Pancreas (tissue), 10 donors: Measurements from ENCODE around the gene RNU7-1. TPM values are rescaled to one million over a fixed set of nuclear protein-coding genes. Genes with fewer than 3 reads are reported as not detected.

Experiments used
- ATAC-seq, 4 donors: fragments of 200-7000 bp; cut with Tn5 transposase; one replicate each; pipeline versions ENCODE4 v1.8.0 to v1.9.1; 2020; ENCODE audit warnings: mild to moderate bottlenecking in 4 of 4, moderate library complexity in 4 of 4
- DNase-seq, 6 donors: peaks; one replicate each; pipeline ENCODE4 v3.0.0-alpha.2; 2020
- FAIRE-seq: peaks from 2 replicates; lab custom pipeline; 2012; peaks lifted over from hg19 to GRCh38; lab: Jason Lieb, UNC
- H3K27ac ChIP-seq, 4 donors: fragments of 200-600 bp; sonication (generic); 1 replicate in 3 of 4; 2 replicates in 1 of 4; pipeline versions ENCODE4 v1.5.0 to v1.8.0; 2020
- H3K27me3 ChIP-seq, 4 donors: fragments of 200-600 bp; one replicate each; pipeline ENCODE4 v1.8.0; 2021
- H3K36me3 ChIP-seq, 3 donors: fragments of 200-600 bp; sonication (generic) in 1 of 3; one replicate each; pipeline versions ENCODE4 v1.5.0 to v1.8.0; 2020 to 2021
- H3K4me1 ChIP-seq, 3 donors: fragments of 200-600 bp; one replicate each; pipeline ENCODE4 v1.8.0; 2021
- H3K4me3 ChIP-seq, 4 donors: fragments of 200-600 bp; sonication (generic) in 2 of 4; one replicate each; pipeline versions ENCODE4 v1.5.0 to v1.8.0; 2020 to 2021
- H3K9me3 ChIP-seq, 4 donors: fragments of 200-600 bp; one replicate each; pipeline ENCODE4 v1.8.0; 2021
- WGBS, 2 donors: extraction: QIAGEN DNeasy Blood & Tissue Kit; methylation state at CpG; one replicate each; pipeline ENCODE4 v1.1.7; 2013; 5-methylcytosine and 5-hydroxymethylcytosine counted together
- intact Hi-C, 3 donors: fragments of 100-400 bp; cut with DNase I; formaldehyde crosslinking; loops; one replicate each; pipeline versions ENCODE4 v1.11.1 to v1.14.2; 2022
- polyA plus RNA-seq, 2 donors: library from polyadenylated mRNA; stranded (reverse); fragments of 200-250 nt; gene quantifications; one replicate each; pipeline ENCODE4 v1.2.3, GENCODE V29; 2013
- total RNA-seq, 6 donors: library from RNA; stranded (reverse); fragmentation: NEBNext Ultra II Directional in 4 of 6; extraction: Animal tissue kit (Norgen Biotek cat#: 25700) in 4 of 6; gene quantifications; one replicate each; pipeline versions ENCODE4 v1.2.1 to v1.2.4, GENCODE V29; 2021 to 2023
- TF ChIP-seq, protein P1 (sequence below), 4 donors: fragments of 200-600 bp; sonication (generic) in 3 of 4; IDR thresholded peaks; one replicate each; pipeline versions ENCODE4 v1.5.0 to v1.8.0; 2021; ENCODE audit warnings: antibody characterized with exemption in 4 of 4
- donor health status: healthy with polysubstance abuse.
- donor health status: DM: no; HTN: no; CAD: no; lungs with moderate emphysema.
- donor health status: DM: no; HTN: no; CAD: no.
- donor health status: control.
- donor health status: control.
- donor health status: Bipolar disorder and iron deficiency.
- donor health status: DM: yes; HTN: yes; CAD: no.
- donor health status: DM: no; HTN: no; CAD: no.
- donor health status: DM: no; HTN: no; CAD: no.
- donor health status: DM: yes; HTN: yes; CAD: no.

Gene RNU7-1
- total and polyA plus RNA-seq, 8 donors: not detected

DNA sequence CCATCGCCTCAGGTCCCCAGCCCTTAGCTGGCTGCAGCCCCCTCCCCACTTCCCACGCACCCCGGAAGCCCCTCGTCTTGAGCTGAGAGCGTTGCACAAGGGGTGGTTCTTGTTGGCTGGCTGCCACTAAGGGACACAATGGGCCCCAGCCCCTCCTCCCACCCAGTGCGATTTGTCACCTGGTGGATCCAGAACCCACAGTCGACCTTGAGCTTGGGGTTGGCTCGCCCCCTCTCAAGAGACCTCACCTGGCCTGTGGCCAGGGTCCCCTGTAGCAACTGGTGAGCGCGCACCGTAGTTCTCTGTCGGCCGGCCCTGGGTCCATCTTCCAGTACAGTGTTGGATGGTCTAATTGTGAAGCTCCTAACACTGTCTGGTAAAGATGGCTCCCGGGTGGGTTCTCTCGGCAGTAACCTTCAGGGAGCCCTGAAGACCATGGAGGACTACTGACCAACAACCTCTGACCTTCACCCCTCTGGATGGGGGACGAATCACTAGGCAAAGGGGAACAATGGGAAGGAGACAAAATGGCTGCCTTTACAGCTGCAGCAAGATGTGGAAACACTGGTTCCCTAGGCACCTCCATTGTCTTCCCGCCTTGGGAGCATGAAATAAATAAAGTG lies 20.3 kb downstream of the RNU7-1 start:
- Histone ChIP-seq H3K9me3 (no peaks in the 10 kb centered on the region), H3K27ac (peak overlapping the region; percentile 88 to 97 (median 94)), H3K4me3 (peak overlapping the region; percentile 61 to 79 (median 66)), H3K27me3 (no peaks in the 10 kb centered on the region), H3K36me3 (peaks cover 0 to 5% (median 4%) of the 10 kb centered on the region in 3 donors), H3K4me1 (peaks cover 28 to 54% (median 35%) of the 10 kb centered on the region in 3 donors)
- ATAC-seq: no peak
- peak in 5 of 6 donors; percentile 60 to 88 (median 73) for DNase-seq
- no peak for FAIRE-seq
- 10 to 11% methylated on average over 15 to 17 of the region's 17 CpGs for WGBS, 2 donors
- TF ChIP-seq, protein P1, sequence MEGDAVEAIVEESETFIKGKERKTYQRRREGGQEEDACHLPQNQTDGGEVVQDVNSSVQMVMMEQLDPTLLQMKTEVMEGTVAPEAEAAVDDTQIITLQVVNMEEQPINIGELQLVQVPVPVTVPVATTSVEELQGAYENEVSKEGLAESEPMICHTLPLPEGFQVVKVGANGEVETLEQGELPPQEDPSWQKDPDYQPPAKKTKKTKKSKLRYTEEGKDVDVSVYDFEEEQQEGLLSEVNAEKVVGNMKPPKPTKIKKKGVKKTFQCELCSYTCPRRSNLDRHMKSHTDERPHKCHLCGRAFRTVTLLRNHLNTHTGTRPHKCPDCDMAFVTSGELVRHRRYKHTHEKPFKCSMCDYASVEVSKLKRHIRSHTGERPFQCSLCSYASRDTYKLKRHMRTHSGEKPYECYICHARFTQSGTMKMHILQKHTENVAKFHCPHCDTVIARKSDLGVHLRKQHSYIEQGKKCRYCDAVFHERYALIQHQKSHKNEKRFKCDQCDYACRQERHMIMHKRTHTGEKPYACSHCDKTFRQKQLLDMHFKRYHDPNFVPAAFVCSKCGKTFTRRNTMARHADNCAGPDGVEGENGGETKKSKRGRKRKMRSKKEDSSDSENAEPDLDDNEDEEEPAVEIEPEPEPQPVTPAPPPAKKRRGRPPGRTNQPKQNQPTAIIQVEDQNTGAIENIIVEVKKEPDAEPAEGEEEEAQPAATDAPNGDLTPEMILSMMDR (IDR thresholded peaks at IDR 0.05): no peak
- intact Hi-C loops: no loop called here

DNA sequence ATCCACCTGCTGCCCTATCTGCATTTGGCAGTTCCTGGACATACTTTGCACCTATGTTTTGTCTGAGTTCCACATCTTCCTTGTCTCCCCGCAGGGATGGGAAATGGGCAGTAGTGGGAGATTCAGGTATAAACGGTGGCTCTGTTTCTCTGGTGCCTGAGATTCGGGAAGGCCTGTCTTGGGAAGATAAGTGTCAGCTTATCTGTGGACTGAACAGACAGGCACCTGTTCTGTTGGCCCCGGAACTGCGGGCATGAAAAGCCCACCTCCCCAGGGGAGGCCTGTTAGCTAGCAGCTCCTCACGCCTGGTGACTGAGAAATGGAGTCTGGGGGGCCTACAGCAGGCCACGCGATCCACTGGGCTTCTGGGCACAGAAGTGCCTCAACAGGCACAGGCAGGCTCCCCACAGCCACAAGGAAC lies 21.0 kb downstream of the RNU7-1 start:
- no peak for ATAC-seq
- Histone ChIP-seq H3K27me3 (no peaks in the 10 kb centered on the region), H3K4me3 (peak overlapping the region; percentile 61 to 79 (median 66)), H3K27ac (peak overlapping the region; percentile 60 to 97 (median 90)), H3K4me1 (peaks cover 33 to 61% (median 42%) of the 10 kb centered on the region in 3 donors), H3K36me3 (peaks cover 0 to 5% (median 4%) of the 10 kb centered on the region in 3 donors), H3K9me3 (no peaks in the 10 kb centered on the region)
- no peak for FAIRE-seq
- DNase-seq: peak in 1 of 6 donors; percentile 71
- 10 to 15% methylated on average over 8 of the region's 8 CpGs for WGBS, 2 donors
- TF ChIP-seq, protein P1 (IDR thresholded peaks at IDR 0.05): no peak
- intact Hi-C loops: no loop called here

DNA sequence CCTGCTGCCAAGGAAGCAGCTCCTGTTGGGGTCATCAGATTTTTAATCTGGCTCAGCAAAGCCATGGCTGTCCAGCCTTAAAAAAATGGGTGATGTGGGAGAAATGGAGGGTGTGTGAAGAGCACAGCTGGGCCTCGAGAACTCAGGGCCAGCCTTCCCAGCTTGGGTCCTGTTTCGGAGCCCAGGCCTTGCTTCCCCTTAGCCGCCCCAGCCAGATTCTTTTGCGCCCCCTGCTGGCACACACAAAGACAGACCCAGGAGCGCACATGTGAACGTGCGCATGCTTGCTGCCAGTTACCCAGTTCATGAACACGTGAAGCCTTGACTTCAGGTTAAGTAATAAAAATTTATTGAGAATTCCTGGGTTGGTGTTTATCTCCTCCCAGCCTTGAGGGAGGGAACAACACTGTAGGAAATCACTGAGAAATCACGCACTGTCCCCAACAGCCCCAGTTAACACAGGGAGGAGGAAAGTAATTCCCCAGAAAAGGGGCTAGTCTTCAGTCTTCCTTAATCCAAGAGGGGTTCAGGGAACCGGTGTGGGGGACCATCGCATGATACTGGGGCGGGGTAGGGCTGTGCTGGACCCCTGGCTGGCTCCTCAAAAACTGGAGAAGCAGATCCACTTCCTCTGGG lies 21.5 kb downstream of the RNU7-1 start:
- H3K27me3 ChIP-seq: no peaks in the 10 kb centered on the region
- H3K36me3 ChIP-seq: peaks cover 0 to 5% (median 4%) of the 10 kb centered on the region in 3 donors
- FAIRE-seq (no peak), ATAC-seq (peak; percentile 41 to 63 (median 55)), DNase-seq (peak; percentile 90 to 95 (median 93))
- WGBS, 2 donors: 5 to 8% methylated on average over 12 of the region's 12 CpGs
- H3K4me1 ChIP-seq: peaks cover 33 to 61% (median 42%) of the 10 kb centered on the region in 3 donors
- TF ChIP-seq, protein P1 (IDR thresholded peaks at IDR 0.05): peak; percentile 87 to 95 (median 92)
- peak overlapping the region; percentile 60 to 97 (median 90) for H3K27ac ChIP-seq
- intact Hi-C loops: no loop called here
- H3K4me3 ChIP-seq: peak overlapping the region; percentile 61 to 79 (median 66)
- no peaks in the 10 kb centered on the region for H3K9me3 ChIP-seq

DNA sequence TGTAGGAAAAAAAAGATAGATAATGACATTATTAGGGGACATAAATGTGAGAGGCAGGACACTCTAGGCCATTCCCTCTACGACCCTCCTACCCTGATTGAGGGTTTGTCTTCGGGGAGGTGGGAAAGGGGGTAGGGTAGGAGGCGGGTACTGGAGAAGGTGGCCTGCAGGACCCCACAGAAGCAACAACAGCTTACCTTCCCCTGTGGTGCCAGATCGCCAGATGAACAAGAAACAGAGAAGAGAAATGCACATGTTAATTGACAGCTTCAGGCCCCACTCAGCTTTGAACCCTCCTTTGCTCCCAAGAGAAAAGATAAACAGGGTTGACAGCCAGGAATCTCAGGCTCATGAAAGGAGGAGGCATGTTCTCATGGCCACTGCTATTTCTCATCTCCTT lies 22.1 kb downstream of the RNU7-1 start:
- peak in 1 of 6 donors; percentile 14 for DNase-seq
- Histone ChIP-seq H3K36me3 (peaks cover 0 to 5% (median 4%) of the 10 kb centered on the region in 3 donors), H3K4me3 (peak overlapping the region in 1 of 4 donors; percentile 69), H3K9me3 (no peaks in the 10 kb centered on the region), H3K4me1 (peaks cover 33 to 57% (median 40%) of the 10 kb centered on the region in 3 donors), H3K27ac (peak overlapping the region in 3 of 4 donors; percentile 88 to 97 (median 93)), H3K27me3 (no peaks in the 10 kb centered on the region)
- ATAC-seq: no peak
- 46% methylated on average over 4 of the region's 4 CpGs for WGBS, 2 donors
- TF ChIP-seq, protein P1 (IDR thresholded peaks at IDR 0.05): no peak
- intact Hi-C loops: no loop called here
- no peak for FAIRE-seq
